ENCODE data around the gene DYNC2I2. TPM values are rescaled to one million over a fixed set of nuclear protein-coding genes. Genes with fewer than 3 reads are reported as not detected.
"Not testable (repeated sequence)": the region's sequence is repeated elsewhere in the genome, so short reads cannot be mapped to it uniquely, and the experiment has no call there.

Gene DYNC2I2
- total RNA-seq = 2.1 TPM

DNA sequence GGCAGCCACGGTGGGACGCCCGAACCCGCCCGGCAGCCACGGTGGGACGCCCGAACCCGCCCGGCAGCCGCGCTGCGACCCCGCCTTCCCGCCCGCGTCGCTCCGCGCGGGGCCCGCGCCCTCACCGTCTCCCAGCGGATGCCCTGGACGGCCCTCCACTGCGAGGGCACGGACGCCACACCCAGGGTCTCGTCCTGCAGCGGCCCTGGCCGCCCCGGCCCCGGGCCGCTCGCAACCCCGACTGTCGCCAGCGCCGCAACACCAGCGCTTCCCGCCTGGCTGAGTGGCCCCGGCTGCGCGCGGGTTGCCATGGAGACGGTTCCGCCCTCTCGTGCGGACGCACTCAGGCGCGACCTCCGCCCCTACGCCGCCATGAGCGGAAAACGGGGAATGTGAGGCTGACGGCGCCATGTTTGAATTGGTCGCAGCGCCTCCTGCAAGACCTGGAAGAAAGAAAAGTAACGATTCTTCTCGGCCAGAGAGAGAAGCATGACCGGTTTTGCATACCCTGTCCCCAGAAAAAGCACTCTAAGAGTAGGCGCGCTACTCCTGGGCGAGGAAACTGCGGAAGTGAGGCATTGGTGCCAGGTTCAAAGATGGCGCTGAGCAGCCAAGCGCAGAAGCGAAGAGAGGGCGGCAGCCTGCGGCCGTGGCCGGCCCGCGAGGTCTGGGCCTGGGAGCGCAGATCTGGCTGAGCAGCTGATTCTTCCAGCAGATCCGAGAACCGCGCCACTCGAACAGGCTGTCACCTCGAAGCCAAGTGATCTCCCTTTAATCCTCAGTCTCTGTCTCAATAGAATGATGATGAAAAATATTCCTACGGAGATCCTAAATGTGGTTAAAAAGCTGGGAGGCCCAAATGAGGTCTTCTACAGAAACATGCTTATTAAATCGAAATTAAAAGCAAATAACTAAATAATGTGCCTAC, at the start of gene DYNC2I2:
Gene DYNC2I2 (minus strand): TSS at position 432 of the 928 bp plus-strand sequence. CDS start 121 bp downstream, at position 311.
- Histone ChIP-seq H3K9me3 (ENCODE audit: low read depth, low read length) (no peaks in the 10 kb centered on the region), H3K4me1 (ENCODE audit: insufficient read depth, low read length) (peaks cover 15% of the 10 kb centered on the region), H3K4me3 (ENCODE audit: low read length) (peak within 1 kb of the TSS; percentile 68), H3K27me3 (ENCODE audit: insufficient read depth, low read length) (no peaks in the 10 kb centered on the region)

- peaks cover 15% of the 10 kb centered on the region for H3K4me1 ChIP-seq (ENCODE audit: insufficient read depth, low read length)
- H3K27me3 ChIP-seq (ENCODE audit: insufficient read depth, low read length) = no peaks in the 10 kb centered on the region
- no peak overlapping the region for H3K4me3 ChIP-seq (ENCODE audit: low read length)
- H3K9me3 ChIP-seq (ENCODE audit: low read depth, low read length) = no peaks in the 10 kb centered on the region
Measured at GRCh38 chr9:128706045-128706444, 49.4 kb upstream of the DYNC2I2 start.

DNA sequence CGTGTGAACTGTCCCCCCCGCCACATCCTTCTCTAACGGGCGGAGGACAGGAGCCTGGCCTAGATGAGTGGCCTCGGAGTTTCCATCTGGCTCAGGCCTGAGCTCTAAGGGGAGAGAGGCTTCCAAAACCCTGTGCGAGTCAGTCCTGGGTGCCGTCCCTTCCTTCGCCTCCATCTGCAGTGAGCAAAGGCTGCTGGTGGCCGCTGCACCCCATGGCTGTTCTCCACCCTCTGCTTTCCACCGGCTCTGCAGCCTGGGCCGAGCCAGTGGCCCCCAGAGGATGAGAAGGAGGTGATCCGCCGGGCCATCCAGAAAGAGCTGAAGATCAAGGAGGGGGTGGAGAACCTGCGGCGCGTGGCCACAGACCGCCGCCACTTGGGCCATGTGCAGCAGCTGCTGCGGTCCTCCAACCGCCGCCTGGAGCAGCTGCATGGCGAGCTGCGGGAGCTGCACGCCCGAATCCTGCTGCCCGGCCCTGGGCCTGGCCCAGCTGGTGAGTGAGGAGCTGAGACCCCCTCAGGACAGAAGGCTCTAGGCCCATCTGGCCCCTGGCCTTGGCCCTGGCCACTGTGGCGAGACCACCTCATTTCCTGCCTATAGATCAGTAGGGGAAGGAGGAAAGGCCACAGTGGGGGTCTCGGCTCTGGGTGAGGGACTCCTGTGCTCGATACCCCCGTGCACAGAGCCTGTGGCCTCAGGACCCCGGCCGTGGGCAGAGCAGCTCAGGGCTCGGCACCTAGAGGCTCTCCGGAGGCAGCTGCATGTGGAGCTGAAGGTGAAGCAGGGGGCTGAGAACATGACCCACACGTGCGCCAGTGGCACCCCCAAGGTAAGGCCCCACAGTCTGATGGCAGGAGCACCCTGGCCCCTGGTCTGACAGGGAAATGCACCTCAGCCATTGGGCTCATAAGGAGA, 48.7 kb upstream of the DYNC2I2 start:
- no peak overlapping the region for H3K4me3 ChIP-seq (ENCODE audit: low read length)
- peaks cover 15% of the 10 kb centered on the region for H3K4me1 ChIP-seq (ENCODE audit: insufficient read depth, low read length)
- H3K27me3 ChIP-seq (ENCODE audit: insufficient read depth, low read length) = no peaks in the 10 kb centered on the region
- H3K9me3 ChIP-seq (ENCODE audit: low read depth, low read length) = no peaks in the 10 kb centered on the region

DNA sequence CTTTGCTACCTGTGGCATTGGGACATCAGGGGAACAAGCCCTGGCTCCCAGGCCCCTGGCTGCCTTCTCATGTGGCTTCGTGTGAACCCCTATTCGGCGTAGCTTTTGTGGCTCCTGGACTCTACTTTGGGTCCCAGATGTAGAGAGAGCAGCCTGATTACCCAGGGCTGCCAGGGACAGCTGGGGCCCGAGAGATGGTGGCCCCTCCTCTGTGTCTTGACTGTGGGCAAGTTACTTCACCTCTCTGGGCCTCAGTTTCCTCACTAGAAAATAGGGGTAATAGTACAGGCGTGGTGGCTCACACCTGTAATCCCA, 47.7 kb upstream of the DYNC2I2 start:
- H3K9me3 ChIP-seq (ENCODE audit: low read depth, low read length) = no peaks in the 10 kb centered on the region
- H3K4me3 ChIP-seq (ENCODE audit: low read length) = no peak overlapping the region
- H3K27me3 ChIP-seq (ENCODE audit: insufficient read depth, low read length) = no peaks in the 10 kb centered on the region
- H3K4me1 ChIP-seq (ENCODE audit: insufficient read depth, low read length) = peaks cover 15% of the 10 kb centered on the region

GRCh38 chr9:128703616-128704355, 47.1 kb upstream of the DYNC2I2 start:
- H3K9me3 ChIP-seq (ENCODE audit: low read depth, low read length) = no peaks in the 10 kb centered on the region
- H3K4me1 ChIP-seq (ENCODE audit: insufficient read depth, low read length) = peaks cover 15% of the 10 kb centered on the region
- H3K27me3 ChIP-seq (ENCODE audit: insufficient read depth, low read length) = no peaks in the 10 kb centered on the region
- no peak overlapping the region for H3K4me3 ChIP-seq (ENCODE audit: low read length)

- Histone ChIP-seq H3K4me3 (ENCODE audit: low read length) (peak overlapping the region; percentile 54), H3K4me1 (ENCODE audit: insufficient read depth, low read length) (peaks cover 15% of the 10 kb centered on the region), H3K9me3 (ENCODE audit: low read depth, low read length) (no peaks in the 10 kb centered on the region), H3K27me3 (ENCODE audit: insufficient read depth, low read length) (no peaks in the 10 kb centered on the region)
Measured at GRCh38 chr9:128702949-128703615, 46.4 kb upstream of the DYNC2I2 start.

- Histone ChIP-seq H3K27me3 (ENCODE audit: insufficient read depth, low read length) (no peaks in the 10 kb centered on the region), H3K4me3 (ENCODE audit: low read length) (peak within 1 kb of the TSS; percentile 54), H3K9me3 (ENCODE audit: low read depth, low read length) (no peaks in the 10 kb centered on the region), H3K4me1 (ENCODE audit: insufficient read depth, low read length) (peaks cover 15% of the 10 kb centered on the region)
Measured at GRCh38 chr9:128702445-128702948, 45.9 kb upstream of the DYNC2I2 start, which contains the start of gene PKN3. Gene PKN3 (plus strand): TSS chr9:128702503. CDS start chr9:128702916, 413 bp downstream.

GRCh38 chr9:128701227-128701854, 44.7 kb upstream of the DYNC2I2 start:
- Histone ChIP-seq H3K4me3 (ENCODE audit: low read length) (no peak overlapping the region), H3K4me1 (ENCODE audit: insufficient read depth, low read length) (peaks cover 15% of the 10 kb centered on the region), H3K27me3 (ENCODE audit: insufficient read depth, low read length) (no peaks in the 10 kb centered on the region), H3K9me3 (ENCODE audit: low read depth, low read length) (no peaks in the 10 kb centered on the region)

- not testable (repeated sequence) for H3K9me3 ChIP-seq (ENCODE audit: low read depth, low read length); H3K4me3 ChIP-seq (ENCODE audit: low read length); H3K27me3 ChIP-seq (ENCODE audit: insufficient read depth, low read length)
- H3K4me1 ChIP-seq (ENCODE audit: insufficient read depth, low read length) = peaks cover 15% of the 10 kb centered on the region
Measured at GRCh38 chr9:128699096-128699795, 42.6 kb upstream of the DYNC2I2 start.

DNA sequence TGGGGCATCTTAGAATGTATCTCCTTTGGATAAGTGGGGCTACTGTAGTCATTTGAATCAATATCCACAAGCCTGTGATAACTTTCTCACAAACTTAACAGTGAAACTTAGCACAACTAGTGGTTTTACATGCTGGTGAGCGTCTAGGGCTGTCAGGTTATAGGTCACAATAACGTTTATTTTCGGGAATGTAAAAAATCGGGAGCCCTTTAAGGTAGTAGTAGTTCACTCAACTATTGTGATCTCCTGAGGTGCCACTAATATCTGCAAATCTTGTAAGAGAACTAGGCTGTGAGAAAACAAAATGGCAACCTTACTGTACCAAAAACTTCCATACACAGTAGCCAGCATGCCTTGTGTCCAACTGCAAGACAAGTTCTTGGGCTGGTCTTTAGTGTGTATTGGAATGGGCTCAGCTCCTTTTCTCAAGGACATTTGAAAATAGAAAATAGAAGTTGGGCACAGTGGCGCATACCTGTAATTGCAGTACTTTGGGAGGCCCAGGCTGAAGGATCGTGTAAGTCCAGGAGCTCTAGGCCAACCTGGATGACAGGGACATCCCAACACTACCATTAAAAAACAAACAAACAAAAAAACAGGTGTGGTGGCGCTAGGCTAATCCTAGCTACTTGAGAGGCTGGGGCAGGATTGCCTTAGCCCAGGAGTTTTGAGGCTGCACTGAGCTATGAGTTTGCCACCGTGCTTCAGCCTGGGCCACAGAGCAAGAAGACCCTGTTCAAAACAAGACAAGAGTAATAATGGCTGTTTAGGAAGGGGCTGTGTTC, 40.5 kb upstream of the DYNC2I2 start:
- Histone ChIP-seq H3K4me3 (ENCODE audit: low read length) (no peak overlapping the region), H3K4me1 (ENCODE audit: insufficient read depth, low read length) (peaks cover 8% of the 10 kb centered on the region), H3K9me3 (ENCODE audit: low read depth, low read length) (no peaks in the 10 kb centered on the region), H3K27me3 (ENCODE audit: insufficient read depth, low read length) (no peaks in the 10 kb centered on the region)

GRCh38 chr9:128694344-128694743, 37.7 kb upstream of the DYNC2I2 start:
- no peak overlapping the region for H3K4me3 ChIP-seq (ENCODE audit: low read length)
- H3K9me3 ChIP-seq (ENCODE audit: low read depth, low read length) = no peaks in the 10 kb centered on the region
- peaks cover 14% of the 10 kb centered on the region for H3K4me1 ChIP-seq (ENCODE audit: insufficient read depth, low read length)
- no peaks in the 10 kb centered on the region for H3K27me3 ChIP-seq (ENCODE audit: insufficient read depth, low read length)

DNA sequence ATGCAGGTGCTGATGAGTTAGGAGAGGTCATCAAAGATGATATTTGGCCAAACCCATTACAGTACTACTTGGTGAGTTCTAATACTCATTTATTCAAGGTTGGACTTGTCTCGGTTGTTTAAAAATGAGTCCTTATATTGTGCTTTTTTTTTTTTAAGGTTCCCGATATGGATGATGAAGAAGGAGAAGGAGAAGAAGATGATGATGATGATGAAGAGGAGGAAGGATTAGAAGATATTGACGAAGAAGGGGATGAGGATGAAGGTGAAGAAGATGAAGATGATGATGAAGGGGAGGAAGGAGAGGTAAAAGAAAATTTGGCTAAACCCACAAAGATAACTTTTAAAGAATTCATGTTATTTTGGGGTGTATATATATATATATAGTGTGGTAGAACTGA, 37.1 kb upstream of the DYNC2I2 start:
- not testable (repeated sequence) for H3K27me3 ChIP-seq (ENCODE audit: insufficient read depth, low read length); H3K4me3 ChIP-seq (ENCODE audit: low read length); H3K9me3 ChIP-seq (ENCODE audit: low read depth, low read length)
- peaks cover 14% of the 10 kb centered on the region for H3K4me1 ChIP-seq (ENCODE audit: insufficient read depth, low read length)

- Histone ChIP-seq H3K4me1 (ENCODE audit: insufficient read depth, low read length) (peaks cover 44% of the 10 kb centered on the region), H3K27me3 (ENCODE audit: insufficient read depth, low read length) (no peaks in the 10 kb centered on the region), H3K9me3 (ENCODE audit: low read depth, low read length) (no peaks in the 10 kb centered on the region), H3K4me3 (ENCODE audit: low read length) (peak overlapping the region; percentile 70)
Measured at GRCh38 chr9:128690684-128691034, 34.0 kb upstream of the DYNC2I2 start.
